ENCODE measurements around the gene SHISA6. TPM values are rescaled to one million over a fixed set of nuclear protein-coding genes. Genes with fewer than 3 reads are reported as not detected.

Gene SHISA6
- total RNA-seq, 3 donors from 2014 or later: 0.20 to 0.77 (median 0.73) TPM

GRCh38 chr17:11565591-11565990, 324.6 kb downstream of the SHISA6 start:
- H3K4me3 ChIP-seq: no peak overlapping the region
- H3K36me3 ChIP-seq (ENCODE audit: low read depth): no peaks in the 10 kb centered on the region
- intact Hi-C loops (cut with DNase I, micrococcal nuclease): no loop called here
- no peaks in the 10 kb centered on the region for H3K9me3 ChIP-seq
- DNase-seq: no peak
- no peak for ATAC-seq
- TF ChIP-seq CTCF (IDR thresholded peaks at IDR 0.05): no peak
- no peaks in the 10 kb centered on the region for H3K4me1 ChIP-seq (ENCODE audit: low read depth)

GRCh38 chr17:11578998-11579397, 338.0 kb downstream of the SHISA6 start:
- Histone ChIP-seq H3K4me1 (ENCODE audit: low read depth) (no peaks in the 10 kb centered on the region), H3K4me3 (no peak overlapping the region), H3K36me3 (ENCODE audit: low read depth) (no peaks in the 10 kb centered on the region), H3K9me3 (no peaks in the 10 kb centered on the region)
- ATAC-seq: no peak
- TF ChIP-seq CTCF (IDR thresholded peaks at IDR 0.05): no peak
- DNase-seq: no peak
- intact Hi-C loops (cut with DNase I, micrococcal nuclease): no loop called here

GRCh38 chr17:11580677-11581076, 339.7 kb downstream of the SHISA6 start:
- TF ChIP-seq CTCF (IDR thresholded peaks at IDR 0.05): no peak
- intact Hi-C loops (cut with DNase I, micrococcal nuclease): no loop called here
- no peak for ATAC-seq

GRCh38 chr17:11582217-11582616, 341.2 kb downstream of the SHISA6 start:
- DNase-seq: no peak
- ATAC-seq: no peak
- Histone ChIP-seq H3K9me3 (no peaks in the 10 kb centered on the region), H3K4me3 (no peak overlapping the region), H3K36me3 (ENCODE audit: low read depth) (no peaks in the 10 kb centered on the region), H3K4me1 (ENCODE audit: low read depth) (no peaks in the 10 kb centered on the region)
- intact Hi-C loops (cut with DNase I, micrococcal nuclease): no loop called here
- TF ChIP-seq CTCF (IDR thresholded peaks at IDR 0.05): no peak

More at GRCh38 chr17:11580677-11581076, 339.7 kb downstream of the SHISA6 start:
- no peak overlapping the region for H3K4me3 ChIP-seq
- no peaks in the 10 kb centered on the region for H3K9me3 ChIP-seq
- H3K36me3 ChIP-seq (ENCODE audit: low read depth): no peaks in the 10 kb centered on the region
- DNase-seq: no peak
- H3K4me1 ChIP-seq (ENCODE audit: low read depth): no peaks in the 10 kb centered on the region

GRCh38 chr17:11583306-11583992, 342.4 kb downstream of the SHISA6 start:
- DNase-seq: no peak
- intact Hi-C loops (cut with DNase I, micrococcal nuclease): no loop called here
- no peaks in the 10 kb centered on the region for H3K9me3 ChIP-seq
- H3K36me3 ChIP-seq (ENCODE audit: low read depth): no peaks in the 10 kb centered on the region
- H3K4me3 ChIP-seq: no peak overlapping the region
- H3K4me1 ChIP-seq (ENCODE audit: low read depth): no peaks in the 10 kb centered on the region
- no peak for TF ChIP-seq CTCF (IDR thresholded peaks at IDR 0.05)
- ATAC-seq: no peak

Data from mucosa of descending colon (tissue), 3 donors.